Gastrocnemius medialis (tissue), 4 donors: ENCODE measurements around the gene LGALS12. TPM values are rescaled to one million over a fixed set of nuclear protein-coding genes. Genes with fewer than 3 reads are reported as not detected.

Source experiments
- ATAC-seq, 2 donors: fragments of 150-250 bp; one replicate each; pipeline ENCODE4 v1.9.1; 2016
- DNase-seq, 2 donors: peaks; one replicate each; pipeline ENCODE4 v3.0.0-alpha.2; 2019
- H3K27ac ChIP-seq, 4 donors: fragments of 200-600 bp; sonication (generic); 1 replicate in 1 of 4; 2 replicates in 3 of 4; pipeline ENCODE4 v1.5.1; 2016 to 2018; ENCODE audit warnings: mild to moderate bottlenecking in 2 of 4, moderate library complexity in 1 of 4
- H3K27me3 ChIP-seq, 3 donors: fragments of 200-600 bp; sonication (generic) in 2 of 3; 1 replicate in 1 of 3; 2 replicates in 2 of 3; pipeline versions ENCODE4 v1.5.1 to v1.6.0; 2016 to 2019; ENCODE audit warnings: mild to moderate bottlenecking in 1 of 3, moderate library complexity in 1 of 3
- H3K36me3 ChIP-seq, 2 donors: fragments of 200-600 bp; sonication (generic) in 1 of 2; one replicate each; pipeline ENCODE4 v1.5.1; 2017 to 2018
- H3K4me1 ChIP-seq, 2 donors: fragments of 200-600 bp; sonication (generic) in 1 of 2; one replicate each; pipeline ENCODE4 v1.5.1; 2016 to 2017; ENCODE audit warnings: mild to moderate bottlenecking in 2 of 2
- H3K4me3 ChIP-seq, 4 donors: fragments of 200-600 bp; sonication (generic) in 3 of 4; 1 replicate in 1 of 4; 2 replicates in 3 of 4; pipeline ENCODE4 v1.5.1; 2016 to 2019; ENCODE audit warnings: mild to moderate bottlenecking in 2 of 4
- H3K9me3 ChIP-seq, 3 donors: fragments of 200-600 bp; sonication (generic) in 2 of 3; 1 replicate in 1 of 3; 2 replicates in 2 of 3; pipeline ENCODE4 v1.5.1; 2016 to 2019
- CTCF ChIP-seq, 5 experiments: fragments of 450-650 bp in 3 of 5; fragments of 200-600 bp in 2 of 5; sonication (generic) in 2 of 5; IDR thresholded peaks in 4 of 5; conservative IDR thresholded peaks in 1 of 5; 1 replicate in 4 of 5; 2 replicates in 1 of 5; pipeline ENCODE4 v1.5.1; 2016 to 2019; ENCODE audit warnings: antibody characterized with exemption in 5 of 5, mild to moderate bottlenecking in 3 of 5, moderate library complexity in 3 of 5
- POLR2A ChIP-seq, 2 donors: fragments of 450-650 bp; IDR thresholded peaks; one replicate each; pipeline ENCODE4 v1.6.1; 2017; ENCODE audit warnings: antibody characterized with exemption in 2 of 2, mild to moderate bottlenecking in 2 of 2, moderate library complexity in 2 of 2
- in situ Hi-C, 4 donors: fragments of 200-750 bp; cut with MboI; loops; one replicate each; pipeline versions ENCODE4 v1.15.0 to v1.8.0; 2017; ENCODE audit warnings: low sequenced_read_pairs in 4 of 4
- intact Hi-C: fragments of 100-400 bp; cut with DNase I; formaldehyde crosslinking; loops from one replicate; pipeline ENCODE4 v1.15.1; 2023; ENCODE audit warnings: low total_unique reads
- total RNA-seq, 4 donors: library from RNA; depleted of rRNA; stranded (reverse); fragments of >200 nt; gene quantifications; one replicate each; pipeline versions ENCODE4 v1.1.0 to v1.2.3, GENCODE V29; 2016

LGALS12 gene
- total RNA-seq, 4 donors from 2014 or later, result 0.24 to 0.80 TPM; not detected in 2

GRCh38 chr11:63554877-63555223 lies 49.0 kb downstream of the LGALS12 start:
- intact Hi-C loops, result no loop called here
- DNase-seq (no peak), ATAC-seq (no peak)
- Histone ChIP-seq H3K27ac (no peak overlapping the region), H3K36me3 (no peaks in the 10 kb centered on the region), H3K4me3 (no peak overlapping the region), H3K9me3 (no peaks in the 10 kb centered on the region), H3K4me1 (peaks cover 0 to 4% of the 10 kb centered on the region in 2 donors), H3K27me3 (no peaks in the 10 kb centered on the region)
- TF ChIP-seq CTCF (IDR thresholded peaks at IDR 0.05 in 4 of 5, conservative IDR thresholded peaks at IDR 0.05 in 1 of 5) (no peak), POLR2A (IDR thresholded peaks at IDR 0.05) (no peak)
- in situ Hi-C loops, result no loop called here

GRCh38 chr11:63556404-63557013 lies 50.6 kb downstream of the LGALS12 start:
- no peak for ATAC-seq
- no peak for DNase-seq
- Histone ChIP-seq H3K4me3 (no peak overlapping the region), H3K27me3 (no peaks in the 10 kb centered on the region), H3K4me1 (peaks cover 0 to under 1% of the 10 kb centered on the region in 2 donors), H3K36me3 (no peaks in the 10 kb centered on the region), H3K27ac (no peak overlapping the region), H3K9me3 (no peaks in the 10 kb centered on the region)
- in situ Hi-C loops (no loop called here), intact Hi-C loops (no loop called here)
- no peak for TF ChIP-seq CTCF (IDR thresholded peaks at IDR 0.05 in 4 of 5, conservative IDR thresholded peaks at IDR 0.05 in 1 of 5)
- no peak for TF ChIP-seq POLR2A (IDR thresholded peaks at IDR 0.05)

GRCh38 chr11:63557570-63557969 lies 51.7 kb downstream of the LGALS12 start:
- Histone ChIP-seq H3K27me3 (no peaks in the 10 kb centered on the region), H3K4me1 (no peaks in the 10 kb centered on the region), H3K27ac (no peak overlapping the region), H3K4me3 (no peak overlapping the region), H3K9me3 (no peaks in the 10 kb centered on the region), H3K36me3 (no peaks in the 10 kb centered on the region)
- no peak for TF ChIP-seq POLR2A (IDR thresholded peaks at IDR 0.05)
- no peak for TF ChIP-seq CTCF (IDR thresholded peaks at IDR 0.05 in 4 of 5, conservative IDR thresholded peaks at IDR 0.05 in 1 of 5)
- ATAC-seq, result no peak
- intact Hi-C loops, result no loop called here
- in situ Hi-C loops, result no loop called here
- no peak for DNase-seq

- no peaks in the 10 kb centered on the region for H3K27me3 ChIP-seq
- no peak overlapping the region for H3K27ac ChIP-seq
- ATAC-seq (no peak), DNase-seq (no peak)
- no peaks in the 10 kb centered on the region for H3K4me1 ChIP-seq
- no peak for TF ChIP-seq POLR2A (IDR thresholded peaks at IDR 0.05)
- TF ChIP-seq CTCF (IDR thresholded peaks at IDR 0.05 in 4 of 5, conservative IDR thresholded peaks at IDR 0.05 in 1 of 5), result no peak
- no peaks in the 10 kb centered on the region for H3K9me3 ChIP-seq
- in situ Hi-C loops, result no loop called here
- H3K4me3 ChIP-seq, result no peak overlapping the region
- intact Hi-C loops, result no loop called here
- H3K36me3 ChIP-seq, result no peaks in the 10 kb centered on the region
These were observed 52.7 kb downstream of the LGALS12 start for GRCh38 chr11:63558459-63559157.
